ENCODE data around the gene STRA6.
A peak's percentile ranks its signal among the peaks of the same experiment; 100 is the strongest.
"Not testable (repeated sequence)": the region's sequence is repeated elsewhere in the genome, so short reads cannot be mapped to it uniquely, and the experiment has no call there.

The STRA6 gene

DNA sequence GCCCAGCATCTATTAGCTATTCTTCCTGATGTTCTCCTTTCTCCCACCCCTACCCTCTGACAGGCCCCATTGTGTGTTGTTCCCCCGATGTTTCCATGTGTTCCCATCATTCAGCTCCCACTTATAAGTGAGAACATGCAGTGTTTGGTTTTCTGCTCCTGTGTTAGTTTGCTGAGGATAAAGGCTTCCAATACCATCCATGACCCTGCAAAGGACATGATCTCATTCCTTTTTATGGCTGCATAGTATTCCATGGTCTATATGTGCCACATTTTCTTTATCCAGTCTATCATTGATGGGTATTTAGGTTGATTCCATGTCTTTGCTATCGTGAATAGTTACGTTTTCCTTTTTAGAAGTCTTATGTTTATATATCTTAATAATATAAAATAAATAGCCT, 42.2 kb downstream of the STRA6 start:
- DNase-seq (ENCODE audit: low read depth) = not testable (repeated sequence)

- DNase-seq (ENCODE audit: low read depth) = no peak
Measured at GRCh38 chr15:74159773-74160172, 42.8 kb downstream of the STRA6 start.

DNA sequence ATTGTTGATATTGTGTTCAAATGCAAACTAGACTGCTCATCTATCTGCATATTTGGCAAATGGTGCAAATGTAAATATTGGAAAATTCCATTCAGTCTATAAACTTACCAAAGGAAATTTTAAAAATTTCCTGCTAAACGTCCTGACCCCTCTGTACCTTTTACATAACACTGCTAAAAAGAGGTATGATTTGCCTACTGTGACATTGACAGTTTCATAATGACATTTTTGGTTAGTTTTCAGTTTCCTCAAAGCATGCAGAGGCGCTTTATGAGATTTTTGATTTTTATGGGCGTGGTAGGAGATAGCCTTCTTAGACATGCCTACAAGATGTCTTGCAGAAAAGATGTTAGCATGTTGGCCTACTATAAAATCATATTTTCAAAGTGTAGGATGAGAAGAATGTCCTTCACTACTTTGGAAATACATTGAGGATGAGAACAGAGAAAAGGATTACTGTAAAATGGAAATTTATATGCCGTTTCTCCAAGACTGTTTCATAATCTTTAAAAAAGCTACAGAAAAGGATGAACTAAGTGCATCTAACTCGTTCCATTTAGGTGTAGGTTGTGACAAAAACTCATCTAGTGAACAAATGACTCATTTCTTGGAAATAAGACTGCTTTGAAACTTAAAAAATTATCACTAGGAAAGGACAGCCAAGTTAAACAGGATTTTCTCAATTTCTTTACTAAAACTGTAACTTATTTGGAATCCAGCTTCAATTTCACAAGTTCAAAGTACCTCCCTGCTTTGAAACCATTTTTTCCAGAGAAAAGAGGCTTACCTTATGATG, 43.5 kb downstream of the STRA6 start:
- no peak for DNase-seq (ENCODE audit: low read depth)

DNA sequence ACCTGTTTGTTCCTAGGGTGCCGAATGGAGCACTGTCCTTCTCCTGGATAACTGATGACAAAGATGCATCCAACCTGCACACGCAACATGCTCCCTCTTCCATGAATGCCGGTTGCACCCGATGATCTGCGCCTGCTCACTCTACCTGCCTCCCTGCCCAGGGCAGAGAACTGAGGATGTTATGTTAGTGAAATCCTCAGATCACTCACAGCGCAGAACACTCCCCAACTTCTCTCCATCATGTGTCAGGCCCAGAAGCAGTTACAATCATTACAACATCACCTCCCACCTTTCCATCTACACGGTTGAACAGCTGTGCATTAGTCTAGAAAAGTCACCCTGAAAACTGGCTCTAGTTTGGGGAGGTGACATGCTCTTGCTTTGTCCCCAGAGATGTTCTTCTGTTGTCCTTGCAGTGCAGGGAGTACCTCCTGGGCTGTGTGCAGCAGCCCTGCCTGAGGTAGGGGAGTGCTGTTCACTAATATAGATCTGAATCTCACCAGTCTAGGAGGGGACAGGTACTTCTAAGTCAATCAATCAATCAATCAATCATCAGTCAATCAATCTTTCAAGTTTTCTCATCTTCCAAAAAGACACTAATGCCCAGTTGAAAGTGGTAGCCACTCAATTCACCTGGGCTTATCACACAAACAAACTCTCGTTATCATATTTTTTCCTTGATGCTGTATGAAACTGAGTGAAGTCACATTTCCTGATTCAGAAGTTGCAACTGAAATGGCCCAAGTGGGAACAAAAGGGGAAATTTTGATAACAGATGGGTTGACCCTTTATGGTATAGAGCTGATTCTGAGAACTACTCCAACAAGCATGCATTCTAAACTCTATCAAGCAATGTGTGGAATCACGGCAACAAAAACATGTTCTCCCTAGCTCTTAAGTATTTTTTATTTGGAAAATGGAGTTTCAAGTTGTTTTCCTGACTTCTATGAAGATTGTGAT, 44.4 kb downstream of the STRA6 start:
- no peak for DNase-seq (ENCODE audit: low read depth)

GRCh38 chr15:74156678-74157411, 45.7 kb downstream of the STRA6 start:
- DNase-seq (ENCODE audit: low read depth) = no peak

GRCh38 chr15:74155766-74156417, 46.7 kb downstream of the STRA6 start:
- no peak for DNase-seq (ENCODE audit: low read depth)

- no peak for DNase-seq (ENCODE audit: low read depth)
Measured at GRCh38 chr15:74147051-74147450, 55.5 kb downstream of the STRA6 start.

GRCh38 chr15:74146277-74146800, 56.2 kb downstream of the STRA6 start:
- DNase-seq (ENCODE audit: low read depth) = no peak

DNA sequence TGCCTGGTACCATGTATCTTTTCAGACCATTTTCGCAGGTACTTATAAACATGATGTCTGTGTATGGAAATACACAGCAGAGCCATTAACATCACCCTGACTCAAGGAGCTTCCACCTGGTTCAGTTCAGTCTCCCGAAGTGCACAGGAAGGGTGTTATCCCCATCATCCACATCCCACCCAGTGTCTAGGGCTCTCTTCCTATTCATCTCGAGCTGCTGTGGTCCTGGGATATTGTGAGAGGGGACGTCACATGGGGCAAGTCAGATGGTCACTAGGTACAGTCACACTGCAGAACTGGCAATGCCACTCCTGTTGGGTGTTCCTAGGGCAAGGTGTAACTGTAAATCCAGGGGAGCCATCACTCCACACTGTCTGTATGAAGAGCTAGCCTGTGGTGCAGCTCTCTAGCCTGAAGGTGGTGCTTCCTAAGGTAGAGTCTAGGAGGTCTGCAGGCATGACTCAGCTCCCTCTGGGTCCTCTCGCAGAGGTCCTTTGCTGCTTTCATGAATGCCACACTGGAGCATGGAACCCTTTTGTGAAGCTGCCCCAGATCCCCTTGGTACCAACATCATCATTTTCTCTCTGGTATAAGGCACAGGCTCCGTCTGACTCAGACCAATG, 58.3 kb downstream of the STRA6 start:
- no peak for DNase-seq (ENCODE audit: low read depth)

GRCh38 chr15:74141591-74141990, 61.0 kb downstream of the STRA6 start:
- no peak for DNase-seq (ENCODE audit: low read depth)

- DNase-seq (ENCODE audit: low read depth) = no peak
Measured at GRCh38 chr15:74138642-74139041, 63.9 kb downstream of the STRA6 start.

- DNase-seq (ENCODE audit: low read depth) = no peak
Measured at GRCh38 chr15:74137537-74137894, 65.1 kb downstream of the STRA6 start.

DNA sequence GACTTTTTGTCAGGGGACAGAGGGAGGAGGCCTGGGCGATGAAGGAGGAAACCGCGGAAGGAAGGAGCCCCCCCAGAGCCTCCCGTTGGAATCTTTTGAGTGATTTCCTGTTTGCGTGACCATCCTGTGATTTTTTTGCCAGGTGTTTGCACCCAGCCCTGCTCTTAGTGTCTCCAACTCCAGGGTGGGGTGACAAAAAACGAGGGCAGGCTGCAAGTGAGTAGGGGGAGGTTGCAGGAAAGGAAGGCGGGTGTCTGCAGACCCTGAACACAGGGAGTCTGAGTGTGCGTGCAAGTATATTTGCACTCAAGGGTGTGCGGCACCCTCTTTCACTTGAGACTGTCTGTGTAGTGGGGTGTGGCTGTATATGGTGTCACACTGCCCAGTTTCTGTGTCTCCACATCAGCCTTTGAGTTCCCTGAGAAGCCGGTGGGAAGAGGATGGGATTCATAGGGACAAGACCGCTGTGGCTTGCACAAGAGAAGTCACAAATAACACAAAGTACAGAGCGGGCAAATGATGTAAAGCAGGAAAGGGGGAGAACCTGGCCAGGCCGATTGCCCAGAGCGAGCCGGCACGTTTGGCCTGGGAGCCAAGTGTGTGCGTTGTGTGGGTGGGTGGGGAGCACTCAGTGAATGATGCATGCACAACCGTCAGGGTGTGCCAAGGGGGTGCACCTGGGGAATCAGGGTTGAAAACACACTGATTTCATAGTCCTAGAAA, 65.6 kb downstream of the STRA6 start:
- no peak for DNase-seq (ENCODE audit: low read depth)

DNA sequence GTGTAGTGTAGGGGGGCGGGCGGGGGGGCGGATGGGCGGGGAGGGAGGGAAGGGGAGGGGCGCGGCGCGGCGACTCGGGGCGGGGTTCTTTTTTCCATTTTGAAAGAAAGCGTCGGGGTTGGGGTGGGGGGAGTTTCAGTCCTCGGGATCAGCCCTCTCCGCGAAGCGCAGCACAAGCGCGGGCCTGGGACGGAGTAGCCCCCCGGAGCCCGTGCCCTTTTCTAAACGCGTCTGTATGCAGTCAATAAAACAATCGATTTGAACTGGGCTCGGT, 66.1 kb downstream of the STRA6 start:
- no peak for DNase-seq (ENCODE audit: low read depth)

DNA sequence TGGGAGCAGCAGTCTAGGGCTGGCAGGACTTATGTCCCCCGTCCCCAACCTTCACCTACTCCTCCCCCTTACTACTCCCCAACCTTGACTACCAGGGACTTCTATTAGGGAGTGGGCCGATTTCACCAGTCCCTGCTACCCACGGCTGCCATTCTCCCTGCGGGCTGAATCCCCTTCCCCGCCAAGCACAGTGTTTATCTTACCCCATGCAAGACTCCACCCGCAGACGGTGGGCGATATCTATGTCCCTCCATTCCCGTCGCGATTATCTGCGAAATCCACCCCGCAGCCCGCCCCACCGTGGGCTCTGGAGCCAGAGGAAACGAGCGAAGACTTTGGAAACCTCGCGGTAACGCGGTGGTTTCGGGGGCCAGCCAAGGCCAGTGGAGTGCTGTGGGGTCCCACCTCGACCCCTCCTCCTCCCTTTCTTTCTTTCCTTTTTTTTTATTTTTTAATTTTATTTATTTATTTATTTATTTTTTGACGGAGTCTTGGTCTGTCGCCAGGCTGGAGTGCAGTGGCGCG, 67.5 kb downstream of the STRA6 start:
- no peak for DNase-seq (ENCODE audit: low read depth)

GRCh38 chr15:74134387-74135027, 68.1 kb downstream of the STRA6 start:
- DNase-seq (ENCODE audit: low read depth) = peak; percentile 24

DNA sequence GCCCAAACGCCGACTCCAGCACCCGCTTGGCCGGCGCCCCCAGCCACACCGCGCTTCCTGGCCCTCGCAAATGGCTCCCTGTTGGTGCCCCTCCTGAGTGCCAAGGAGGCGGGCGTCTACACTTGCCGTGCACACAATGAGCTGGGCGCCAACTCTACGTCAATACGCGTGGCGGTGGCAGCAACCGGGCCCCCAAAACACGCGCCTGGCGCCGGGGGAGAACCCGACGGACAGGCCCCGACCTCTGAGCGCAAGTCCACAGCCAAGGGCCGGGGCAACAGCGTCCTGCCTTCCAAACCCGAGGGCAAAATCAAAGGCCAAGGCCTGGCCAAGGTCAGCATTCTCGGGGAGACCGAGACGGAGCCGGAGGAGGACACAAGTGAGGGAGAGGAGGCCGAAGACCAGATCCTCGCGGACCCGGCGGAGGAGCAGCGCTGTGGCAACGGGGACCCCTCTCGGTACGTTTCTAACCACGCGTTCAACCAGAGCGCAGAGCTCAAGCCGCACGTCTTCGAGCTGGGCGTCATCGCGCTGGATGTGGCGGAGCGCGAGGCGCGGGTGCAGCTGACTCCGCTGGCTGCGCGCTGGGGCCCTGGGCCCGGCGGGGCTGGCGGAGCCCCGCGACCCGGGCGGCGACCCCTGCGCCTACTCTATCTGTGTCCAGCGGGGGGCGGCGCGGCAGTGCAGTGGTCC, 68.7 kb downstream of the STRA6 start:
- DNase-seq (ENCODE audit: low read depth) = no peak

- no peak for DNase-seq (ENCODE audit: low read depth)
Measured at GRCh38 chr15:74132681-74133651, 69.6 kb downstream of the STRA6 start.
